DMS79 (cell line): ENCODE data around the gene SUPT6H.
A peak's percentile ranks its signal among the peaks of the same experiment; 100 is the strongest.

Experiments used
- DNase-seq: peaks from one replicate; lab custom pipeline; 2025; lab: John Stamatoyannopoulos, UW

The SUPT6H gene

DNA sequence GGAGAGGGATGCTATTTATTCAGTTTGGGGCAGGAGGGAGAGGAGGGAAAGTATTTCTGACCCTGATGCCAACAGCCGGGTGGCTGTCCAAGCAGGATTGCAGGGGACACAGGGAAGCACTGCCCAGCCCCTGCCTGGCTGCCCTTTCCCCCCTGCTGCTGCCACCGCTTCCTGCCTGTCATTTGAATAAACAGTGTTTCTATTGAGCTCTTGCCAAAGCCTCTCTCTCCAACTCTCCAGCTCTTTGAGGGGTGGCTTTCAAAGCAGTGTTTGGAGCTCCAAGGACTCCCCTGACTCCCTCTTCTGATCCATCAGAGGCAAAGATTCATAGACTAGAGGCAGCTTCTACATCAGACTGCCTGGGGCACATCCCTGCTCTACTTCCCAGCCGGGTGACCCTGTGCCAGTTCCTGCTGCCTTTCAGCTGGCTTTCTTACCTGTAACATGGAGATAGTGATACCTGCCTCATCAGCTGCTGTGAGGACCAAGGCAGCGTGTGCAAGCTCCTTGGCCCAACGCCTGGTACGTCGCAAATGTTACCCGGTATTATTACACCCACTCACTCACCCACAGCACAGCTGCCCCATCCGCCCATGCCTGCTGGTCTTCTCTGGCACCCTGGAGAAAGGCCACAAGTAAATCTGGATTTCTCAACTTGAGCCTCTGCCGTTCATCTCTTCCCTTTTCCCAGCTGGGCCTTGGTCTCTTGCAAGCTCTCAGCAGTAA is 40.2 kb downstream of the SUPT6H start:
- peak; percentile 70 for DNase-seq

DNA sequence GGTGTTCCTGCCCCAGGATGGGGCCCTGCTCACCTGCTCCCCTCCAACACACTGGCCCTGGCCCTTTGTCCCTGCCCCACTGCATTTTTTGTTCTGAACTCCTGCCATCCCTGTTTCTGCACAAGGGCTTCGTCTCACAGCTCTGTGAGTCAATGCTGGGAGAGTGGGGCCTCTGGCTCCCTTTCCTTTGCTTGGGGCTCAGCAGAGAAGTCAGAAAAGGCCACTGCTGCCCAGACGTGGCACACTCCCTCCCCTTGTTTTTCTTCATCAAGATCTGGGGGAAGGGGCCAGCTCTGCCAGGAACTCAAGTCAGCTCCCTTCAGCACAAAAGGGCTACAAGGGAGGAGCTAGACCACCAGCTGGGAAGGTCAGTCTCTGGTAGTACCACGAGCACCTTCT is 40.7 kb downstream of the SUPT6H start:
- DNase-seq = no peak

DNA sequence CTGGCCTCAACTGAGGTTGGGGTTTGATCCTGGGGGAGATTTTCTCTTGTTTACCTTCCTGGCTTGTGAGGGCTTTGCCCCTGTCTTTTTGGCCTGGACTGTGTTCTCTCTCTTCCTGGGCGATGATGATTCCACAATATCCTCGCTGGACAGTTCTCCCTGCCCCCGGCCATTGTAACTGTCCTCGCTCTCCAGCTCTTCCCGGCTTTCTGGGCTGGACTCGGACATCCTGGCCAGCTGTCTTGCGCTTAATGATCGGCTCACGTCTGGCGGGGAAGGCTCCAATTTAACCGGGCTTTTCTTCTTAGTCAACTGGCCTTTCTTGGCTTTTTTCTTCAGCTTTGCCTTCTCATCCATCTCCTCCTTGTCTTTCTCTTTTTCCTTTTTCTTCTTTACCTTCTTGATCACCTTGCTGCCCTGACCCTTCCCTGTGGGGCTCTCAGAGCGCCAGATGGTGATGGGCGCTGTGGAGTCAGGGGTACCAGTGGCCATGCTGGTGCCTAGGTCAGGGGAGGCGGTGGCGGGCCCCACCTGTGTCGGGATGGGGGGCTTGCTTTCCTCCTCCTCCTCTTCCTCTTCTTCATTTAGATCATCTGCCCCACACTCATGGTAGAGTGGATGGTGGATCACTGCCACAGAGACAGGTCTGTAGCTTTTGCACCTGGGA is 41.7 kb downstream of the SUPT6H start:
- no peak for DNase-seq

DNA sequence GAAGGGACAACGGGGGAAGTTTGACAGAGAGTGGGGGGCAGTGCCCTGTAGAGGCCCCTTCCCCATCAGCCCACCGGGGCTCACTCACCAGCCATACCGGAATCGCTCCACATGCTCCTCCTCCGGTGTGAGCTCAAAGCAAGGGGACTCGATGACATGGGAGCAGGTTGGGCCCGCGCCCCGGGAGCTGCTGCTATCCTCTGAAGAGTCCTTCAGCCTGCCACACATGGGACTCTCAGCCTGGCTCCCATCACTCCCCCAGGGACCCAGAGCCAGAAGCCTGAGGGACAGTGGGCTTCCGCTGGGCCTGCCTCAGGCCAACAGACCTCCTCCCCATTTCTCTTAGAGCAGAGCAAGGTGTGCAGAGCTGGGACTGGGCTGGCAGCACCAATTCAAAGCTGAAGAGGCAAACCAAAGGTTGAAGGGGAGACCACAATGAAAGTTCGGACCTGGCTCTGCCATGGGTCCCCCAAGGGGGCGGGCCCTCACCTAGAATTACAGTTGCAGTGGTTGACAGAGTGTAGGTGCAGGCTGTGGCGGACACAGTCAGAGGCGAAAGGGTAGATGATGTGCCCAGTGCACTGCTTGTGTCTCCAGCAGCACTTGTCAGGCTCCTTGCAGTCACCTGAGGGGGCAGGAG is 42.3 kb downstream of the SUPT6H start:
- DNase-seq = no peak

DNA sequence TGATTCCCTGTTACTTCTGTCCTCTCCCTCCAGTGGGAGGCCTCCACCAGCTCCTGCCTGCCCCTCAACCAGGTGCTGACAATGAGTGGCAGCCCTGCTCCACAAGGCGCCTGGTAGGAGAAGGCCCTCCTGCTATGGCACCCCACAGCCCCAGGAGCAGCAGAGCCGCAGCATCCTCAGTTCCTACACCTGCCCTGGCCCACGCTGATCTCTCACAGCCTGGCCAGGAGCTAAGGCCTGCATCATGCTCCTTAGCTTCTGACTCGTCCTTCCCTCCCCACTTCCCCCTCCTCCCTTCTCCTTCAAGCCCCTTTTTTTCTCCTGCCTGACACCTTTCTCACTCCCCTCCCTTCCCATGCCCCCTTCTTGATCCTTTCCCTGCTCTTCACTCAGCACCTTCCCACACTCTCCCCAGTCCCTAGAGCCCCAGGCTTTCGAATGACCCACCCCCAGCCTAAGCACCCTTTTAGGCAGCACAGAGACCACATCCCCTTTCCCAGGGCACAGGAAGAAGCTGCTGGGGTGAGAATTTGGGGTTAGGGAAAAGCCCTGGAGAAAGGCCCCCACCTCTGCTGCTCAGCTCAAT is 43.2 kb downstream of the SUPT6H start:
- DNase-seq = no peak

DNA sequence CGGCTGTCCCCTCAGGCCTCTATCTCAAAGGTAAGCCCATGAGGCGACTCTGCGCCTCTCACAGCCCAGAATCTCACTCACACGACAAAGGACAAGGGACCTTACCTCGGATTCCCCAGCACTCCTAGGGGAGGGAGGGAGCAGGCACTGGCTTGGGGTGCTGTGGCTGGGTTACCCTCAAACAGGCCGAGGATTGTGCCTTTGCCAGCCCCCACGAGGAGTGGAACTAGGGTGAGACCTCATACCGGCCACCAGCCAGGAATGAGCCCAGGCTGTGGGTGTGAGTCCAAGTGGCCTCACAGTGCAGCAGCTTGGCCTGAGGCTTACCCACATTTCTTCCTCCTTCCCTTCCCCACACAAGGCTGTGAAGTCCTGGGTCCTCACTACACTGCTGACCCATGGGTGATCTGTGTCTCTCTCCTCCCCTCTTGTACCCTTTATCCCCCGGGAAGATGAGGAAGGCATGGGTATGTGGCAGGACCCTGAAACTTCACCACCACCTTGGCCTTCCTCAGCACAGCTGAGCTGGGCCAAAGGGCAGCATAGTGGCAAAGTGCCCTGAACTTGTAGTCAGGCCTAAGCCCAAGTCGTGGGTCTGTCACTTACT is 43.8 kb downstream of the SUPT6H start:
- no peak for DNase-seq

DNA sequence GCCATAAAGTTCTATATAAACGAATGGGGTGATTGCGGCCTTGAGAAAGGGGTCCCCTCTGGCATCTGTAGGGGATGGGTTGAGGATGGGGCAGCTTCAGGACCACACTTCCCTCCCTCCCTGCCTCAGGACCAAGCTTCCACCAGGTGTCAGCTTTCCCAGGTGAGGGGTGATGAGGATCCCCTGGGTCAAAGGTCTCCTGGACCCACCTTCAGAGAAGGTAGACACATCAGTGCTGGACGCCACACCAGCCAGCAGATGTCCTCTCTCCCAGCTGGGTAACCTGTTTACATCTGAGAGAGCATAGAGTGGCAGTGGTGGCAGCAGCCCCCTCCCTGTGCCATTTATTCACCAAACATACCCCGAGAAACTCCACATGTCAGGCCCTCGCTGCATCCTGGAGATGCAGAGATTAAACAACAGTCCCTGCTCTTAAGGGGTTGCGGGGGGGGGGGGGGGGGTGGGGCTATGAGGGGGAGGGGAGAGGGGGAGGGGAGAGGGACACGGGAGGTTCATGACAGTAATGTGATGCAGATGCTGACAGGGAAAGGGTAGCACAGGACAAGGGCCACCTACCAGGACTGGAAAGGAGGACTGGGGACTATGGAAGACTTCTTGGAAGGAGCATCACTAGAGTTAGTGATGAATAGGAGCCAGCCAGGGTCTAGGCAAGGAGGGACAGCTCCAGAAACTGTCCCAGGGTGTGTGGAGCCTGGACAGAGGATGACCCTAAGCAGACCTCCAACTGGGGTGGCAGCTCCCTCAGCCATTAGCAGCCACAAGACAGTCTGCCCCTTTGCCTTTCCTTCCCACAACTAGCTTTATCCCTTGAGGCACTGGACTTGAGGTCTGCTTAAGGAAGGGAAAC is 44.7 kb downstream of the SUPT6H start:
- no peak for DNase-seq

DNA sequence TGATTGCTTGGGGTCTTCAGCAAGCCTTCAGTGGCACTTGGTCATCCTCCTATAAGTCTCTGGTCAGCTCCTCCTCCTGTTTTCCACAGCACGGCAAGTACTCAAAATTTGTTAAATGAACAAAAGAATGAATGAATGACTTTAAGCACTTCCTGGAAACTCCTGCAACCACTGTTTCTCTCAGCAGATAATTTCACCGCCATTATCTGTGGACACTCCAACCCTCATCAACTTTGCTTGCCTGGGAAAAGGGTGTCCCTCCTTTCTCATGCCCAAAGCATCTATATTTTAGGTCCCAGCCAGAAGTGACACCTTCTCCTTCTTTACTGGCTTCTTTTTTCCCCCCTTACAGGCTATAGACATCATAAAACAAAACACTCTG is 45.3 kb downstream of the SUPT6H start:
- no peak for DNase-seq

DNA sequence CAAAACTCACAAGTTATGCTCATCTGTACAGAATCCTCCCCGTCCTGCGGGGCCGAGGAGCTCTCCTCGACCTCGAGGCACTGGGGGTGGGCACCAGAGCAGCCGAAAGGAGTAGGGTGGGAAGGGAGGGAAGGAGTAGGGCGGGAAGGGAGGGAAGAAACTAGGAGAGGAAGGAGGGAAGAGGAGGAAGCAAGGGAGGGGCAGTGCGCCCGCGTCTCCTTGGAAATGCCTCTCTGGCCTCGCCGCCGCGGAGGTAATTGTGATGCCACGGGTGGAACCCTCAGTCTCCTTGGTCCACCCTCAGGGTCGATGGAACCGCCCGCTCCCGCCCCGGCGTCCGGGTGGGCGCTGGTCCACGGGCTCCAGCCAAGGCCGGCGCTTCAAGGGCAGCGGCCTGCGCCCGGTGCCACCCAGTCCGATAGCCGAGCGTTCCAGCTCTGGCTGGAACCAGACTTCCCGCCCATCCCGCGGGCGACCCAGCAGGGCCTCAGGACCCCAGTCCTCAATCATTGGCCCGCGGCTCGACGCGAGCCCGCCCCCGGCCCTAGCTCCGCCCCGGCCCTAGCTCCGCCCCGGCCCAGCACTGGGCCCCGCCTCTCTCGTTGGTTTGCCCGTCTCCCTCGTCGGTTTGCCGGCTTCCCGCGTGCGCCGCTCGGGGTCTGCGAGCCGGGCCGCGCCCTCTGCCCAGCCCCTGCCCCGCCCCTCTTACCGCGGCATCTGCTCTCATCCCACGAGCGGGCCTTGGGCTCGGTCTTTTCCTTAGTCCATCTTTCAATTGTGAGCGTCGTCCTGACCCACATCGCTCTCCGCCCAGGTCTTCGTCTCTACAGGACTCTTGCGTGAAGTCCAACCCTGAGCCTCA is 49.1 kb downstream of the SUPT6H start:
- DNase-seq = peak; percentile 88

DNA sequence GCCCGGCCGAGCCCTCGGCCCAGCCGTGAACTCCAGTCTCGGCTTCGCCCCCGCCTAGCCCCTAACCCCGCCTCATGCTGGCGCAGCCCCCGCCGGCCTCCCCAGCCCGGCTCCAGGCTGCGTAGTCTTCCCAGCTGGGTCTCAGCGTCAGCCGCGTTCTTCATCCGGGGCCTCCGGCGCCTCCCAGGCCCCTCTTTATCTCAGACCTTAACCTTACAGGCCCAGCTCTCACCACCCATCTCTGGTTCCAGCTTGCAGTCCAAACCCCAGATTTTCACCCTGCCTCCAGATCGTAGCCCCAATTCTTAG is 49.7 kb downstream of the SUPT6H start, which contains the start of gene PROCA1:
TSS of gene PROCA1 (minus strand) at position 166 of the 309 bp plus-strand sequence. CDS start 228 bp downstream, outside the sequence.
- no peak for DNase-seq

DNA sequence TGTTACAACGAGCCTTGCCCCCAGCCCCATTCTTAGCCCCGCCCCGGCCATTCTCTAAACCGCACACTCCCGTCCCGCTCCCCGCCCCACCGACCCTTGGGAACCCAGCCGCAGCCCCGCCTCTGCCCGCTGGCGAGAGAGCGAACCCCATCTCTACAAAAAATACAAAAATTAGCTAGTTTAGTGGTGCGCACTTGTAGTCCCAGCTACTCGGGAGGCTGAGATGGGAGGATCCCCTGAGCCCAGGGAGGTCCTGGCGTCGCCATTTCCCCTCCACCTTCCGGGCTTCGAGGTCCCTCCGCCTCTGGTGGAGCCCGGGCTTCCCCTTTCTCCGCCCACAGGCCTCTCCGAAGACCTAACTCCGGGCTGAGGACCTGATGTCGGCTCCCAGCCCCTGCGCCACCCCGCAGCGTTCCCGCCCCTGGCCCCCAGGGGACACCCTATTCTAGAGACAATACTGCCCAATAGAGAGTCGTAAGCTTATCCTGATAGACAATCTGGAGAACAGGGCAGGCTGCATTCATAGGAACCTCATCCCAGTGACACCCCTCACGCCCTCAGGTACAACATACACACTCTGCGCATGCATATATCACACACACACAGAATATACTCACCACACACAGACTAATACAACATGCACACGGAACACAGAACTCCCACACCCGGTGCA is 50.2 kb downstream of the SUPT6H start:
- DNase-seq = peak; percentile 21

DNA sequence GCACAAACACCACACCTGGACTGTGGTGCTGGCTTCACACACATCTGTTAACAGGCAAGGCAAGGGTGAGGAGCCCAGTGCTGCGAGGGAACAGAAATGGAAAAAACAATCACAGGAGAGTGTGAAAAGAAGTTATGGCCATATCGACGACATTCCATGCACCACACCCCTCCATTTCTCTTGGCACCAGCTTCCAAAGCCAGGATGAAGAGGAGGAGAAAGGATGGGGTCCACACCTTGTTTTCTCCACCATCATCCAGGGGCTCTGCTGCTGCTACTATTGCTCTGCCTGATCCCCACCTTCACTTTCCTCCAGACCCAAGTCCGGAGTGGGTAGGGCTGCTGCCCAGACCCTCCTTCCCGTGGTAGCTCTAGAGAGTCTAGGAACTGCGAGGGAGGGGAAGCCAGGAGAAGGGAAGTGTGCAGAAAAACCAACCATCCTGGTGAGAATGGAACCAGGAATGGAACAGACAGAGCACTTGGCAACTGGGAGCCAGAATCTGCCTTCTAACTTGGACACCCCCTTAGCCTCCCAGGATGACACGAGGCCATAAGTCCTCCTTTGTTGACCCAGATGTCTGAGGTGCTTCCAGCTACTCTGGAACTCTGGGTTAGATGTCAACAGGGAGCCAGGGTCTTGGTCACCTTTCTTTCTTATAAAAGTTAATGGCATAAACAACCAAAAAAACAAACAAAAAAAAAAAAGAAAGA is 50.9 kb downstream of the SUPT6H start:
- no peak for DNase-seq

DNA sequence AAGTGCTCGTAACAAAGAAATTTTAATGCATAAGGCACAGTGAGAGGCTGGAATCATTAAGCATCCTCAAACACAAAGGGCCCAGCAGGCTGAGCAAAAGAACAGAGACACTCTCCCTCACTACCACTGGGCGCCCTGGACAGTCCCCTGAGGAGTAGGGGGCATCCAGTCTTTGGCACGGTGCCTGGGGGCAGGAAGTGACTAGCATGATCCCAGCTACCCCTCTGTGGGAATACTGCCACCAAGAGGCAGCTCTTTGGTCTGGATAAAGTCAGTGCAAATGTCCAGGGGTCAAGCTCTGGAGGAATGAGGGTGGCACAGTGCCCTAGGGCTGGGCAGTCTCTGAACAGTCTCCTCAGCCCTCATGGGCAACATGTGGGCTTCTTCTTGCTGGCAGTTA is 52.3 kb downstream of the SUPT6H start:
- DNase-seq = no peak

DNA sequence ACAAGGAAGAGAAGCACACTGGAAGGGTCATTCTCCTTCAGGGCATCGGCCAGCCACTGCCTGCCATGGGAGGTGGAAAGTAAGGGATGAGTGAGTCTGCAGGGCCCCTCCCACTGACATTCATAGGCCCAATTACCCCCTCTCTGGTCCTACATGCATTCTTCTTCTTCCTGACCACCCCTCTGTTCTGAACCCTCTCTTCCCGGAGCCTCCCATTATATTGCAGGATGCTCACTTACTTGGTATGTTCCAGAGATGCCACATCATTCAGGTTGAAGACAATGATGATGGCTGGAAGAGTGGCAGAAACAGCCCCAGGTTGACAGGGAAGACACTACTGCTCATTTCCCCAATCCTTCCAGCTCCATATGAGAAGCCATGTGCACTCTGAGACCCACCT is 53.2 kb downstream of the SUPT6H start:
- DNase-seq = no peak

DNA sequence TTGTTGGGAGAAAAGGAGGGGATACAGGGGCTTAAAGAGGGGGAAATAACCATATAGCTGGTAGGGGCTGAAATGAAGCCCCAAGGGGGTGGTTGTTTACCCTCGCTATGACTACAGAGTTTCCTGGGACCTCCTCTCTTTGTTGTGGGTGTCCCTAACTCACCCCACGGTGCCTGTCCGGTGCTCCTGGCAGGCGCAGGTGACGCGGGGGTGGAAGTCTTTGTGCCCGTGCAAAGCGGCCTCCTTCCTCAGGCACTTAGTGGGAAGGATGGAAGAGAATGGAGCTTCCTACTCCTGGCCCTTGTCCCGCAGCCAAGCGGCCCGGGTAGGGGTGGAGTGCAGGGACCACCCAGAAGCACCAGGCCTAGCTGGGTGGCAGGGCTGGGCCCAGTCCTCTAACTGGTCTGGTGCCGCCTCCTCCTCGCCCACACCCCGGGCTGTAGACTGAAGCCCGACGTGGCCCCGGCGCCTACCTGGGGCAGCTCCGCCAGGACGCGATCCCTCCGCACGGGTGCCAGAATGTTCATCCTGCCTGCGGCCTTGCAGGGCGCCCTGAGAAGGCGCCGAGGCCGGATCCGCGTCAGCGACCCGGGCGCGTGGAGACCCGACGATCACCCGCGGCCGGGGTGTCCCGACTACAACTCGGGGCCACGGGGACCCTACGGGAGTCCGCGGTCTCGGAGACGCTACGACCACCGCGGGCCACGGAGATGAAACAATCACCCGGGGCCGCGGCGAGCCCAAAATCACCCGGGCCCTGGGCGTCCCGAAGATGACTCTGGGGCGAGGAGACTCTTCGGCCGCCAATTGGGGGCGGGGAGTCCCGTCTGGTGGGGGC is 55.0 kb downstream of the SUPT6H start:
- DNase-seq = no peak

DNA sequence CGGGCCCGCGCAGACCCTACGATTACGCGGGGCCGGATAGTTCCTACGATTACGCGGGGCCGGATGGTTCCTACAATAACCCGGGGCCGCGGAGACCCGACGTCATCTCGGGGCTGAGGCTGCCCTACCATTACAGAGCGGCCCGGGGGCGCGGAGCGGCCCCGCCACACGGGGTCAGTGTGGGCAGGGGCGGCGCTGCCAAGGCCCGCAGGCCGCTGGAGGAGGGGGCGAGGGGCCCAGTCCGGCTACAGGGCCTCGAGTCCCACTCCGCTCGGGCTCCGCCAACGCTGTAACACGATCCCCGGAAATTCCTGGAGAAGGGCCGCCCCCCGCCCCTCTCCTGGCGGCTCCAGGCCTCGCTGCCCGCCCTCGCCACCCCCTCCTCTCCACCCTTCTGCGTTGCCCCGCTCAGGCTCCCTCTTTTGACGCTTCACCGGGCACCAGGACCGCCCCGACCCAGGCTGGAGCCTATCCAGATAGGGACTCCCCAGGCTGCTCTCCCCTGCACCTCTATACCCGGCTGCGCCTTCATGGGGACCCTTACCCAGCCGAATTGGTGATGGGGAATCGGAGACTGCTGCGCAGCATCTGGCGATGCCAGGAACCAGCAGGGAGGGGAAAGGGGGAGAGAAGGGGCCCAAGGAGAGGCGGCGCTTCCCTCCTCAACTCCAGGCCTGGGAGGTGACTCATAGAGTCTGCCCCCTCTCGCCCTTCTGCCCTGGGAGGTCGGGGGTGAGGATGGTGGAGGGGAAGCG is 55.8 kb downstream of the SUPT6H start, which contains the start of gene RAB34:
TSS of gene RAB34 (minus strand) at position 291 of the 755 bp plus-strand sequence. CDS start 602 bp downstream, outside the sequence.
- peak; percentile 89 for DNase-seq

DNA sequence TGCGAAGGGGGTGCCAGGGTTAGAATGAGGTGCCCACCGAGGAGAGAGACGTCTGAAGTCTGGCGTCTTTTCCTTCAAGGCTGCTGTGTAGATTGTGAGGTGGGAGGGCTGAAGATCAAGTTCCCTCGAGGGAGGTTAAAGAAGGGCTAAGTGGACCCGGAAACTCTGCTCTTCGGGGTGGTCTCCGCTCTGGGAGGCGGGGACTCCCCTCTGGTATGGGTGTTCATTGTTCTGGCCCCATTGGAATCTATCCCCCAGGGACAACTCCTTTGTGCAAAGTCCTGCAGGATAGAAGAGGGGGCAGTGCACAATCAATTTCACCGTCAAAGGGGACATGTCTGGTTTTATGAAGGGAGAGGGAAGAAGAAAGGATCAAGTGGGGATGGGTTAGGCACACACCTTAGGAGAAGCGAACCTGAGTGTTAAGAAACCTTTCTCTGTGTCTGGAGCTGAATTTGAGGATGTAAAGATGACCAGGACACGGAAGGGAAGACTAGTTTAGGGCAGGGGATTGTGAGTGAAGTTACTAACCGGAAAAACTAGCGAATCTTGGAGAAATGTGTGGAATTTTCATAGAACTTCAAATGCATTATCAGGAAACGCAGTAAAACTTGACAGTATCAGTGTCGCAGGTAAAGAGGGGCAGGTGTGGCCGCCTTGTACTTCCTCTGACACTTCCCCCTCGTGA is 56.5 kb downstream of the SUPT6H start:
- peak; percentile 80 for DNase-seq
